HepG2 (cell line): Measurements from ENCODE around the gene OR10P1. TPM values are rescaled to one million over a fixed set of nuclear protein-coding genes. Genes with fewer than 3 reads are reported as not detected.

Experiments used
- ATAC-seq: fragments of 200-7000 bp; cut with Tn5 transposase; 3 replicates; pipeline ENCODE4 v1.9.1; 2020; ENCODE audit warnings: mild to moderate bottlenecking, moderate library complexity
- BruUV-seq: library from RNA; stranded (reverse); fragments of 400-500 nt; replicated peaks from 2 replicates; lab custom pipeline; 2021; lab: Mats Ljungman, UMichigan
- CTCF ChIA-PET: fragments of 300-600 bp; formaldehyde crosslinking; extraction: SDS; loops from one replicate; lab custom pipeline; 2021; ENCODE audit warnings: low total read pairs, inconsistent platforms, low intra/inter-chr PET ratio; lab: Yijun Ruan, JAX
- POLR2A ChIA-PET: fragments of 350-600 bp; sonication (Branson Sonifier 250); formaldehyde crosslinking; loops from one replicate; lab custom pipeline; 2020; ENCODE audit warnings: antibody characterized with exemption, inconsistent platforms; lab: Yijun Ruan, JAX
- DNase-seq: peaks from one replicate; pipeline ENCODE4 v3.0.0-alpha.2; 2015; ENCODE audit warnings: low spot score
- FAIRE-seq: peaks from 3 replicates; lab custom pipeline; 2011; peaks lifted over from hg19 to GRCh38; lab: Jason Lieb, UNC
- H2AFZ ChIP-seq: one replicate; pipeline ENCODE4 v1.6.1; 2011; ENCODE audit warnings: low read length, inconsistent platforms
- H3K27ac ChIP-seq: fragments of 300-600 bp; 3 replicates; pipeline ENCODE4 v1.8.0; 2011; ENCODE audit warnings: mixed run types, mild to moderate bottlenecking, mixed read lengths, low read length, inconsistent platforms; ENCODE audit not compliant: insufficient read depth; ENCODE audit errors: extremely low read length
- H3K27me3 ChIP-seq, 2 experiments: fragments of 200-600 bp in 1 of 2; 2 replicates in 1 of 2; 3 replicates in 1 of 2; pipeline versions ENCODE4 v1.6.0 to v1.8.0; 2011; ENCODE audit warnings: low read length in 2 of 2, mild to moderate bottlenecking in 2 of 2, moderate library complexity in 2 of 2, inconsistent platforms in 1 of 2; ENCODE audit not compliant: insufficient read depth in 2 of 2, control insufficient read depth in 1 of 2
- H3K36me3 ChIP-seq, 2 experiments: fragments of 200-600 bp in 1 of 2; replicated peaks in 1 of 2; 2 replicates in 1 of 2; 3 replicates in 1 of 2; pipeline versions ENCODE4 v1.5.1 to v1.8.0; 2011; ENCODE audit warnings: low read length in 2 of 2, inconsistent platforms in 1 of 2; ENCODE audit not compliant: insufficient read depth in 2 of 2, control insufficient read depth in 1 of 2
- H3K4me1 ChIP-seq: 2 replicates; pipeline ENCODE4 v1.5.1; 2012; ENCODE audit warnings: low read length, inconsistent platforms; ENCODE audit not compliant: insufficient read depth
- H3K4me2 ChIP-seq: 2 replicates; pipeline ENCODE4 v1.6.0; 2011; ENCODE audit warnings: low read depth, low read length, inconsistent platforms
- H3K4me3 ChIP-seq, 3 experiments: fragments of 200-600 bp in 1 of 3; sonication (generic), shearing (Covaris generic) in 1 of 3; replicated peaks in 1 of 3; 2 replicates each; pipeline ENCODE4 v1.5.1; 2011 to 2016; ENCODE audit warnings: low read length in 3 of 3, inconsistent platforms in 2 of 3, low read depth in 2 of 3, mild to moderate bottlenecking in 2 of 3, control low read depth in 1 of 3, mixed read lengths in 1 of 3; ENCODE audit not compliant: insufficient read depth in 1 of 3
- H3K79me2 ChIP-seq: one replicate; pipeline ENCODE4 v1.6.1; 2011; ENCODE audit warnings: low read length, inconsistent platforms; ENCODE audit not compliant: insufficient read depth
- H3K9ac ChIP-seq: 2 replicates; pipeline ENCODE4 v1.6.0; 2011; ENCODE audit warnings: mild to moderate bottlenecking, low read depth, low read length, inconsistent platforms; ENCODE audit not compliant: insufficient read depth
- H3K9me3 ChIP-seq: 2 replicates; pipeline ENCODE4 v1.5.1; 2012; ENCODE audit warnings: mild to moderate bottlenecking, low read length
- H4K20me1 ChIP-seq: 2 replicates; pipeline ENCODE4 v1.6.0; 2011; ENCODE audit warnings: inconsistent platforms, mild to moderate bottlenecking, low read length, moderate library complexity; ENCODE audit not compliant: insufficient read depth
- BRD4 ChIP-seq: sonication (generic); formaldehyde crosslinking; IDR thresholded peaks from 2 replicates; pipeline ENCODE4 v1.4.0; 2020; ENCODE audit warnings: missing genetic modification reagents
- ISX ChIP-seq: sonication (generic); formaldehyde crosslinking; conservative IDR thresholded peaks from 2 replicates; pipeline ENCODE4 v1.5.0; 2020; ENCODE audit warnings: missing genetic modification reagents
- MTF1 ChIP-seq: sonication (generic); formaldehyde crosslinking; IDR thresholded peaks from 2 replicates; pipeline ENCODE4 v1.5.0; 2020; ENCODE audit warnings: missing genetic modification reagents
- NR2C2 ChIP-seq: sonication (generic); formaldehyde crosslinking; IDR thresholded peaks from 2 replicates; pipeline ENCODE4 v1.4.0; 2020; ENCODE audit warnings: missing genetic modification reagents, mild to moderate bottlenecking, moderate library complexity, borderline replicate concordance
- RARA ChIP-seq: IDR thresholded peaks from 2 replicates; pipeline ENCODE4 v1.6.1; 2016; ENCODE audit warnings: missing genetic modification reagents, missing compliant biosample characterization
- SIN3A ChIP-seq: IDR thresholded peaks from 2 replicates; pipeline ENCODE4 v1.6.1; 2011; ENCODE audit warnings: low read depth, mild to moderate bottlenecking, control low read depth, low read length, borderline replicate concordance
- ZNF274 ChIP-seq: sonication (generic); formaldehyde crosslinking; IDR thresholded peaks from 2 replicates; pipeline ENCODE4 v1.5.1; 2020; ENCODE audit warnings: mild to moderate bottlenecking, missing genetic modification reagents
- WGBS: methylation state at CpG from one replicate; pipeline ENCODE4 v1.1.6; 2017; ENCODE audit warnings: low lambda C conversion rate; 5-methylcytosine and 5-hydroxymethylcytosine counted together
- in situ Hi-C: cut with HindIII; loops from 2 replicates; pipeline ENCODE4 v1.10.0; 2017; ENCODE audit warnings: low pct_unique_long_range_greater_than_20kb; ENCODE audit not compliant: extremely low pct_ligation_motif_present
- intact Hi-C: fragments of 100-400 bp; cut with micrococcal nuclease; formaldehyde crosslinking; loops from one replicate; pipeline ENCODE4 v1.10.0; 2022; ENCODE audit not compliant: unreplicated experiment
- polyA plus RNA-seq, 8 experiments: library from polyadenylated mRNA; depleted of rRNA in 3 of 8; stranded (reverse) in 7 of 8; unstranded in 1 of 8; fragments of >200 nt; fragmentation: Illumina TruSeq in 4 of 8; extraction: Trizol in 4 of 8; gene quantifications; 2 replicates each; pipeline versions ENCODE4 v1.2.1 to v1.2.3, GENCODE V29; 2011 to 2016; ENCODE audit warnings: low read depth in 4 of 8, missing spikeins in 1 of 8, mixed read lengths in 1 of 8; ENCODE audit not compliant: insufficient read depth in 1 of 8
- total RNA-seq, 5 experiments: library from RNA; depleted of rRNA; stranded (reverse); fragments of >200 nt; fragmentation: Illumina TruSeq; extraction: Trizol; gene quantifications; 2 replicates each; pipeline ENCODE4 v1.2.3, GENCODE V29; 2016; ENCODE audit warnings: low read depth in 1 of 5
- TF ChIP-seq, protein P1 (sequence below): sonication (generic); formaldehyde crosslinking; IDR thresholded peaks from 2 replicates; pipeline ENCODE4 v1.5.0; 2020; ENCODE audit warnings: missing genetic modification reagents
- TF ChIP-seq, protein P2 (sequence below), 2 experiments: sonication (generic) in 1 of 2; formaldehyde crosslinking in 1 of 2; IDR thresholded peaks; 2 replicates each; pipeline versions ENCODE4 v1.4.0 to v1.6.1; 2018 to 2020; ENCODE audit warnings: missing genetic modification reagents in 2 of 2, borderline replicate concordance in 1 of 2, low read depth in 1 of 2, mild to moderate bottlenecking in 1 of 2, missing biosample characterization in 1 of 2
- TF ChIP-seq, protein P3 (sequence below): sonication (generic); formaldehyde crosslinking; IDR thresholded peaks from 2 replicates; pipeline ENCODE4 v1.8.1; 2023; ENCODE audit warnings: missing genetic modification reagents, inconsistent platforms, borderline replicate concordance
- TF ChIP-seq, protein P4 (sequence below): sonication (generic); formaldehyde crosslinking; conservative IDR thresholded peaks from 2 replicates; pipeline ENCODE4 v1.4.0; 2020; ENCODE audit warnings: missing genetic modification reagents

Gene OR10P1
- total and polyA plus RNA-seq, 2 of the 13 experiments (the other 11 are each of a cell fraction or from before 2014, with no cell fraction given): not detected

DNA sequence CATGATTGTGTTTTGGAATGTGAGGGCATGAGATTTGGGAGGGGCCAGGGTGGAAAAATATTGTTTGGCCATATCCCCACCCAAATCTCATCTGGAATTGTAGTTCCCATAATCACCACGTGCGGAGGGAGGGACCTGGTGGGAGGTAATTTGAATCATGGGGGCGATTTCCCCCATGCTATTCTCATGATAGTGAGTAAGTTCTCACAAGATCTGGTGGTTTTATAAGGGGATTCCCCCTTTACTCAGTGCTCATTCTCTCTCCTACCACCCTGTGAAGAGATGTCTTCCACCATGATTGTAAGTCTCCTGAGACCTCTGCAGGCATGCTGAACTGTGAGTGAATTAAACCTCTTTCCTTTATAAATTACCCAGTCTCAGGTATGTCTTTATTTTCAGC lies 15.7 kb downstream of the OR10P1 start:
- Histone ChIP-seq H3K79me2 (no peaks in the 10 kb centered on the region), H3K4me1 (peaks cover 36% of the 10 kb centered on the region), H3K9me3 (no peaks in the 10 kb centered on the region), H3K27me3 (no peaks in the 10 kb centered on the region), H3K4me3 (no peak overlapping the region), H3K4me2 (no peak overlapping the region), H3K9ac (no peak overlapping the region), H3K27ac (no peak overlapping the region), H4K20me1 (no peaks in the 10 kb centered on the region), H2AFZ (no peak overlapping the region), H3K36me3 (no peaks in the 10 kb centered on the region)
- ATAC-seq: no peak
- POLR2A ChIA-PET: no interaction called here
- intact Hi-C loops (no loop called here), in situ Hi-C loops (no loop called here)
- BruUV-seq: no TSS peak
- WGBS: 76% methylated on average over 3 of the region's 3 CpGs
- FAIRE-seq: no peak
- TF ChIP-seq, protein P1, sequence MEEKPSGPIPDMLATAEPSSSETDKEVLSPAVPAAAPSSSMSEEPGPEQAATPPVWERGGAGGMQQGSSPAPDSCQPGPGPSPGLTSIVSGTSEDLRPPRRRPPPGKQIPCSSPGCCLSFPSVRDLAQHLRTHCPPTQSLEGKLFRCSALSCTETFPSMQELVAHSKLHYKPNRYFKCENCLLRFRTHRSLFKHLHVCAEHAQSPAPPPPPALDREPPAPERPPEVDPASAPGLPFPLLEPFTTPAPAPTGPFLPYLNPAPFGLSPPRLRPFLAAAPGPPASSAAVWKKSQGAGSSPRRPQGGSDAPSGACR (CRISPR knock-in tag): no peak
- TF ChIP-seq, protein P2, sequence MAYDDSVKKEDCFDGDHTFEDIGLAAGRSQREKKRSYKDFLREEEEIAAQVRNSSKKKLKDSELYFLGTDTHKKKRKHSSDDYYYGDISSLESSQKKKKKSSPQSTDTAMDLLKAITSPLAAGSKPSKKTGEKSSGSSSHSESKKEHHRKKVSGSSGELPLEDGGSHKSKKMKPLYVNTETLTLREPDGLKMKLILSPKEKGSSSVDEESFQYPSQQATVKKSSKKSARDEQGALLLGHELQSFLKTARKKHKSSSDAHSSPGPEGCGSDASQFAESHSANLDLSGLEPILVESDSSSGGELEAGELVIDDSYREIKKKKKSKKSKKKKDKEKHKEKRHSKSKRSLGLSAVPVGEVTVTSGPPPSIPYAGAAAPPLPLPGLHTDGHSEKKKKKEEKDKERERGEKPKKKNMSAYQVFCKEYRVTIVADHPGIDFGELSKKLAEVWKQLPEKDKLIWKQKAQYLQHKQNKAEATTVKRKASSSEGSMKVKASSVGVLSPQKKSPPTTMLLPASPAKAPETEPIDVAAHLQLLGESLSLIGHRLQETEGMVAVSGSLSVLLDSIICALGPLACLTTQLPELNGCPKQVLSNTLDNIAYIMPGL (CRISPR knock-in tag; IDR thresholded peaks at IDR 0.05; ENCODE audit: borderline replicate concordance in 1 of 2, low read depth in 1 of 2): no peak
- TF ChIP-seq MTF1 (no peak), BRD4 (CRISPR knock-in tag) (no peak), NR2C2 (CRISPR knock-in tag) (no peak), ZNF274 (no peak), SIN3A (no peak), RARA (CRISPR knock-in tag) (no peak), ISX (CRISPR knock-in tag) (no peak)
- TF ChIP-seq, protein P3, sequence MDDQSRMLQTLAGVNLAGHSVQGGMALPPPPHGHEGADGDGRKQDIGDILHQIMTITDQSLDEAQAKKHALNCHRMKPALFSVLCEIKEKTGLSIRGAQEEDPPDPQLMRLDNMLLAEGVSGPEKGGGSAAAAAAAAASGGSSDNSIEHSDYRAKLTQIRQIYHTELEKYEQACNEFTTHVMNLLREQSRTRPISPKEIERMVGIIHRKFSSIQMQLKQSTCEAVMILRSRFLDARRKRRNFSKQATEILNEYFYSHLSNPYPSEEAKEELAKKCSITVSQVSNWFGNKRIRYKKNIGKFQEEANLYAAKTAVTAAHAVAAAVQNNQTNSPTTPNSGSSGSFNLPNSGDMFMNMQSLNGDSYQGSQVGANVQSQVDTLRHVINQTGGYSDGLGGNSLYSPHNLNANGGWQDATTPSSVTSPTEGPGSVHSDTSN (CRISPR knock-in tag): no peak
- TF ChIP-seq, protein P4, sequence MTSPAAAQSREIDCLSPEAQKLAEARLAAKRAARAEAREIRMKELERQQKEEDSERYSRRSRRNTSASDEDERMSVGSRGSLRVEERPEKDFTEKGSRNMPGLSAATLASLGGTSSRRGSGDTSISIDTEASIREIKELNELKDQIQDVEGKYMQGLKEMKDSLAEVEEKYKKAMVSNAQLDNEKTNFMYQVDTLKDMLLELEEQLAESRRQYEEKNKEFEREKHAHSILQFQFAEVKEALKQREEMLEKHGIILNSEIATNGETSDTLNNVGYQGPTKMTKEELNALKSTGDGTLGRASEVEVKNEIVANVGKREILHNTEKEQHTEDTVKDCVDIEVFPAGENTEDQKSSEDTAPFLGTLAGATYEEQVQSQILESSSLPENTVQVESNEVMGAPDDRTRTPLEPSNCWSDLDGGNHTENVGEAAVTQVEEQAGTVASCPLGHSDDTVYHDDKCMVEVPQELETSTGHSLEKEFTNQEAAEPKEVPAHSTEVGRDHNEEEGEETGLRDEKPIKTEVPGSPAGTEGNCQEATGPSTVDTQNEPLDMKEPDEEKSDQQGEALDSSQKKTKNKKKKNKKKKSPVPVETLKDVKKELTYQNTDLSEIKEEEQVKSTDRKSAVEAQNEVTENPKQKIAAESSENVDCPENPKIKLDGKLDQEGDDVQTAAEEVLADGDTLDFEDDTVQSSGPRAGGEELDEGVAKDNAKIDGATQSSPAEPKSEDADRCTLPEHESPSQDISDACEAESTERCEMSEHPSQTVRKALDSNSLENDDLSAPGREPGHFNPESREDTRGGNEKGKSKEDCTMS (CRISPR knock-in tag): no peak
- CTCF ChIA-PET: no interaction called here
- DNase-seq: no peak
